Dendritic cell treated with granulocyte-macrophage colony-stimulating factor and Interleukin-4, amounts not matched to agents 40 ng/mL and 50 ng/mL, for 4 days (primary cell): ENCODE data around the gene AKR1C3.

ENCODE experiments used
- H3K27ac Mint-ChIP-seq: one replicate; pipeline ENCODE4 v1.8.0; 2022; ENCODE audit warnings: mild to moderate bottlenecking, mixed read lengths
- H3K27me3 Mint-ChIP-seq: one replicate; pipeline ENCODE4 v1.8.0; 2022; ENCODE audit warnings: mild to moderate bottlenecking, mixed read lengths
- H3K36me3 Mint-ChIP-seq: one replicate; pipeline ENCODE4 v1.8.0; 2022; ENCODE audit warnings: low read depth, mixed read lengths
- H3K4me1 Mint-ChIP-seq: one replicate; pipeline ENCODE4 v1.8.0; 2022; ENCODE audit warnings: low read depth, mixed read lengths
- H3K4me3 Mint-ChIP-seq: one replicate; pipeline ENCODE4 v1.8.0; 2022; ENCODE audit warnings: mild to moderate bottlenecking, moderate library complexity, mixed read lengths
- H3K9me3 Mint-ChIP-seq: one replicate; pipeline ENCODE4 v1.8.0; 2022; ENCODE audit warnings: mixed read lengths
- intact Hi-C: fragments of 100-400 bp; cut with micrococcal nuclease; formaldehyde crosslinking; loops from one replicate; pipeline ENCODE4 v1.15.0; 2022

Gene AKR1C3

GRCh38 chr10:5071411-5072198 lies 22.6 kb upstream of the AKR1C3 start:
- Mint-ChIP-seq H3K9me3 (no peaks in the 10 kb centered on the region), H3K4me1 (no peaks in the 10 kb centered on the region), H3K27me3 (no peaks in the 10 kb centered on the region), H3K4me3 (no peak overlapping the region), H3K27ac (no peak overlapping the region), H3K36me3 (no peaks in the 10 kb centered on the region)
- intact Hi-C loops = no loop called here

- no peak overlapping the region for H3K4me3 Mint-ChIP-seq
- H3K36me3 Mint-ChIP-seq = no peaks in the 10 kb centered on the region
- H3K4me1 Mint-ChIP-seq = no peaks in the 10 kb centered on the region
- H3K27me3 Mint-ChIP-seq = no peaks in the 10 kb centered on the region
- intact Hi-C loops = no loop called here
- H3K27ac Mint-ChIP-seq = no peak overlapping the region
- no peaks in the 10 kb centered on the region for H3K9me3 Mint-ChIP-seq
Measured at GRCh38 chr10:5073659-5074058, 20.6 kb upstream of the AKR1C3 start.

DNA sequence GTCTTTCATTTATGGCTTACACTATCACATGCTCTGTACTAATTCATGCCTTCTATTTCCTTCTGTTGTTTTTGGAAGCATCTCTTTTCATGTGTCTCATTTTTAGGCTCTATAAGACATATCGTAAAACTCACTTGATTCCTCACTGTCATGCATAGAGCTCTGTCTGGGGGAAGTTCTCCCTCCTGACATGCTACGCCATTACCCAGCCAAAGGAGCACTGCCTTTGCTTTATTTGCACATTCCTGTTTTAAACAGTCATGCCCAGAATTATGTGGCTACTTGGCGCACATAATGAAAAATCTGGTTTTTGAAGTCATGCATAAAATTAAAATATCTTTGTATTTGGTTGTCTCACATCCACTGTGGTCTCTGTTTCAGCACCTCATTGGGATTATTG lies 17.6 kb upstream of the AKR1C3 start:
- no peak overlapping the region for H3K27ac Mint-ChIP-seq
- H3K4me1 Mint-ChIP-seq = no peaks in the 10 kb centered on the region
- no peaks in the 10 kb centered on the region for H3K9me3 Mint-ChIP-seq
- no peaks in the 10 kb centered on the region for H3K27me3 Mint-ChIP-seq
- H3K4me3 Mint-ChIP-seq = no peak overlapping the region
- intact Hi-C loops = no loop called here
- H3K36me3 Mint-ChIP-seq = no peaks in the 10 kb centered on the region

- intact Hi-C loops = no loop called here
- no peak overlapping the region for H3K27ac Mint-ChIP-seq
- no peak overlapping the region for H3K4me3 Mint-ChIP-seq
- H3K9me3 Mint-ChIP-seq = no peaks in the 10 kb centered on the region
- H3K4me1 Mint-ChIP-seq = no peaks in the 10 kb centered on the region
- H3K36me3 Mint-ChIP-seq = no peaks in the 10 kb centered on the region
- H3K27me3 Mint-ChIP-seq = no peaks in the 10 kb centered on the region
Measured at GRCh38 chr10:5078547-5079180, 15.6 kb upstream of the AKR1C3 start.

DNA sequence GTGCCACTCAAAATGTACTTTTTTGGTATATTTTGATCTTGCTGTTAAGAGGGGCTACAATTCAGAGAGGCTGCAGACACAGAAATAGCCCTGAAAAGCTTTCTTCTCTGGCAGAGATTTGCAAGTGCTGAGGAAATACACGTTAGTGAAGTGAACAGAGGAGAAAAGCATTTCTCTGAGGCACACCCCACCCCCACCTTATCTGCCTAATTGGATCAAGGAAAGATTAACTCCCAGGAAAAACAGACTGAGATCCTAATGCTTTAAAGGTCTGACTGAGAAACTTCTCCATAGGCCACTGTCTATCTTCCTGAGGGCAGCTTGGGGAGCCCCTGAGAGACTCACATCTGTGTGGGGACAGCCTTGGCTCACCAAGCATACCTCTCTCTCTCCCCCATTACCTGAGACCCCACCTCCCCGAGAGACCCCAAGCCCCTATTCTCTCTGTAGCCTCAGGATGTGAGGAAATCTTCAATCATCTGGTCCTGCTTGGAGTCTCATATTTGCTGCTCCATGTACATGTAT lies 14.8 kb upstream of the AKR1C3 start:
- no peaks in the 10 kb centered on the region for H3K4me1 Mint-ChIP-seq
- H3K27me3 Mint-ChIP-seq = no peaks in the 10 kb centered on the region
- intact Hi-C loops = no loop called here
- H3K27ac Mint-ChIP-seq = no peak overlapping the region
- no peak overlapping the region for H3K4me3 Mint-ChIP-seq
- no peaks in the 10 kb centered on the region for H3K36me3 Mint-ChIP-seq
- H3K9me3 Mint-ChIP-seq = no peaks in the 10 kb centered on the region

DNA sequence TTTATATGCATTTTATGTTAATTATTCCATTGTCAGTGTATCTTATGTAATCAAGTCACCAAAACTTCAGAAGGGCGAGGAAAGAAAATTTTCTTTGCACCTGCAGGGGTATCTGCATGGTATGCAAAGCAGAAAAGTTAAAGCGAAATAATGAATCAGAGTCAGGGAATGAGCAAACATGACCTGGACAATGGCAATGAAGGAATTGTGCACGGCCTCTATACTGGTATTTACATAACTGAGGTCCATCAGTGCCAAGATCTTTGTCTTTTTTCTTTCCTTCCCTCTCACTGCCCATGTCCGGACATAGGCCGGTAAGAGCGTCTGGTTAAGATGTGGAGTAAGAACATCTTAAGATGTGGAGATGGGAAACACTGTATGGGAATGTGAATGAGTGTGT lies 14.4 kb upstream of the AKR1C3 start:
- Mint-ChIP-seq H3K27me3 (no peaks in the 10 kb centered on the region), H3K9me3 (no peaks in the 10 kb centered on the region), H3K4me3 (no peak overlapping the region), H3K27ac (no peak overlapping the region), H3K4me1 (no peaks in the 10 kb centered on the region), H3K36me3 (no peaks in the 10 kb centered on the region)
- intact Hi-C loops = no loop called here

GRCh38 chr10:5081091-5081490 lies 13.1 kb upstream of the AKR1C3 start:
- Mint-ChIP-seq H3K9me3 (no peaks in the 10 kb centered on the region), H3K27ac (no peak overlapping the region), H3K36me3 (no peaks in the 10 kb centered on the region), H3K4me3 (no peak overlapping the region), H3K27me3 (no peaks in the 10 kb centered on the region), H3K4me1 (no peaks in the 10 kb centered on the region)
- intact Hi-C loops = no loop called here

GRCh38 chr10:5088703-5089261 lies 5.4 kb upstream of the AKR1C3 start:
- Mint-ChIP-seq H3K27ac (no peak overlapping the region), H3K4me1 (no peaks in the 10 kb centered on the region), H3K4me3 (no peak overlapping the region), H3K9me3 (no peaks in the 10 kb centered on the region), H3K36me3 (no peaks in the 10 kb centered on the region), H3K27me3 (no peaks in the 10 kb centered on the region)
- intact Hi-C loops = no loop called here

GRCh38 chr10:5089865-5090264 lies 4.3 kb upstream of the AKR1C3 start:
- Mint-ChIP-seq H3K4me3 (no peak overlapping the region), H3K27me3 (no peaks in the 10 kb centered on the region), H3K27ac (no peak overlapping the region), H3K4me1 (no peaks in the 10 kb centered on the region), H3K9me3 (no peaks in the 10 kb centered on the region), H3K36me3 (no peaks in the 10 kb centered on the region)
- intact Hi-C loops = loop anchor here (5.0 to 10.0 kb wide), 5 partner anchors 192 to 342 kb away; no protein-coding TSS in a partner anchor

DNA sequence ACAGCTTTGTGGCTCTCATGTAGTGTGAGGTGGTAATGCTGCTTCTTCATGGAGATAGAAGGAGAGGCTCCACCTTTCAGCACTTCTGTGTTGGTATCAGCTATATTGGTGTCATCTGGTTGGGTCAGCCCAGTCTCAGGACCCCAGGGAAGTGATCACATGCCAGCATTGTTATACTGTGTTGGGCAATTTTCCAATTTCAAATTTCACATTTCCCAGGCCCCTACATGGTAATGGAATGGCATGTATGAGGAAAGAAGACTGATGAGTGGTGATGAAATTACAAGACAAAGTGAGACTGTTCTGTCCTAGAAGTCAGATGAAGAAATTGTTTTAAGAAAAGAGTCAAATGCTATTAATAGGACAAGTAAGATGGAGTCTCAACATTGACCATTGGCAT lies 3.7 kb upstream of the AKR1C3 start:
- H3K36me3 Mint-ChIP-seq = no peaks in the 10 kb centered on the region
- no peaks in the 10 kb centered on the region for H3K9me3 Mint-ChIP-seq
- intact Hi-C loops = loop anchor here (5.0 to 10.0 kb wide), 5 partner anchors 192 to 342 kb away; no protein-coding TSS in a partner anchor
- H3K27me3 Mint-ChIP-seq = no peaks in the 10 kb centered on the region
- H3K4me3 Mint-ChIP-seq = no peak overlapping the region
- H3K4me1 Mint-ChIP-seq = no peaks in the 10 kb centered on the region
- H3K27ac Mint-ChIP-seq = no peak overlapping the region

GRCh38 chr10:5091196-5091595 lies 3.0 kb upstream of the AKR1C3 start:
- H3K4me3 Mint-ChIP-seq = no peak overlapping the region
- no peak overlapping the region for H3K27ac Mint-ChIP-seq
- no peaks in the 10 kb centered on the region for H3K4me1 Mint-ChIP-seq
- no peaks in the 10 kb centered on the region for H3K27me3 Mint-ChIP-seq
- no peaks in the 10 kb centered on the region for H3K9me3 Mint-ChIP-seq
- intact Hi-C loops = loop anchor here (5.0 to 10.0 kb wide), 5 partner anchors 191 to 341 kb away; no protein-coding TSS in a partner anchor
- H3K36me3 Mint-ChIP-seq = no peaks in the 10 kb centered on the region

- no peaks in the 10 kb centered on the region for H3K36me3 Mint-ChIP-seq
- no peaks in the 10 kb centered on the region for H3K4me1 Mint-ChIP-seq
- H3K27ac Mint-ChIP-seq = no peak overlapping the region
- intact Hi-C loops = loop anchor here (5.0 to 10.0 kb wide), 5 partner anchors 190 to 340 kb away; no protein-coding TSS in a partner anchor
- H3K27me3 Mint-ChIP-seq = no peaks in the 10 kb centered on the region
- H3K9me3 Mint-ChIP-seq = no peaks in the 10 kb centered on the region
- H3K4me3 Mint-ChIP-seq = no peak overlapping the region
Measured at GRCh38 chr10:5092375-5092774, 1.8 kb upstream of the AKR1C3 start.

DNA sequence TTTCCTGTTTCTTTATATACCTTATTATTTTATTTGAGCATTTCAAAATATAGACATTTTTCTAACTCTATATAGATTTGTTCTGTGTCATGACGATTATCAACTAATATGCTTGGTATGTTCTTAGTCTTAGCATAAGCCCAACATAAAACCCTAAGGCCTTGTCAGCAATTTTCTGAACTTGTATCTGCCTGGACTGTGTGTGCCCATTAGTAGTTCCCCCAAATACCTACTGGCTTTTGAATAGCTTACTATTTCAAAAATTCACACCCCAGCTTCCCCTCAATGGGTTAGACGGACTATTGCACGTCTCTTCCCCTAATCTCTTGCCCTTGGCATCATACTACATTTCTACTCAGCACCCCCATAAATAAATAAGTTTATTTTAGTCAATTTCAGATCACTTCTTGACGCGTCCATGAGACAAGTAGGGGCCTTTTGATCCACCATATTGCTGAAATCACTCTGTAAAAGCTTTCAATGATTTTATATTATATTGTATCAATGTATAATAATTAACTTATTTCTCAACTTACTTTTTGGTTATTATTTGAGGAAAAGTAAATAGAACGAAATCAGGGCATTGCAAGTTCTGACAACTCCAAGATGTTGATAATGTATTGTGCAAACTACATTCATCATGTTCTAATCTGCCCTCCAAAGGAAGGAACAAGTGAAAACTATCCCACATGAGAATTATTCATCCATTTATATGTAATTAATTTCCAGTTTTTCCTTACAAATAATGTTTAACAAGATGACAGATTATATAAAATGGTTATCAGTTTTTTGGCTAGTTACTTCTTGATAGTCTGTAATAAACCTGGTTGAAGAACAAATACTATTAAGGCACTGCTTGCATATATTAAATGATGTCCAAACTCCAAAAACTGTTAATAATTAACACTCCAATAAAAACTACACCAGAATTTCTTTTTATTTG lies 1.1 kb upstream of the AKR1C3 start:
- intact Hi-C loops = loop anchor here (5.0 to 10.0 kb wide), 5 partner anchors 189 to 339 kb away; no protein-coding TSS in a partner anchor
- Mint-ChIP-seq H3K36me3 (no peaks in the 10 kb centered on the region), H3K27ac (no peak overlapping the region), H3K27me3 (no peaks in the 10 kb centered on the region), H3K4me3 (no peak overlapping the region), H3K9me3 (no peaks in the 10 kb centered on the region), H3K4me1 (no peaks in the 10 kb centered on the region)
